GM12878 (cell line): ENCODE results near the gene NODAL. TPM values are rescaled to one million over a fixed set of nuclear protein-coding genes. Genes with fewer than 3 reads are reported as not detected.

Experiments
- ATAC-seq: fragments of 200-7000 bp; cut with Tn5 transposase; 3 replicates; pipeline ENCODE4 v1.9.1; 2020; ENCODE audit warnings: mild to moderate bottlenecking, moderate library complexity
- BruUV-seq: library from RNA; stranded (reverse); fragments of 400-500 nt; replicated peaks from 2 replicates; lab custom pipeline; 2021; lab: Mats Ljungman, UMichigan
- CTCF ChIA-PET: fragments of 300-600 bp; sonication (Branson Sonifier 250); formaldehyde crosslinking; extraction: SDS; loops from one replicate; lab custom pipeline; 2021; ENCODE audit warnings: inconsistent platforms; lab: Yijun Ruan, JAX
- POLR2A ChIA-PET: fragments of 350-600 bp; formaldehyde crosslinking; extraction: SDS; loops from one replicate; lab custom pipeline; 2021; ENCODE audit warnings: inconsistent platforms; lab: Charles Lee
- RAD21 ChIA-PET: fragments of 300-600 bp; sonication (Branson Sonifier 250); formaldehyde crosslinking; loops from one replicate; lab custom pipeline; 2023; ENCODE audit warnings: antibody characterized with exemption; ENCODE audit not compliant: unreplicated experiment; lab: Charles Lee
- SMC1A ChIA-PET: fragments of 300-600 bp; sonication (Branson Sonifier 250); formaldehyde crosslinking; loops from one replicate; lab custom pipeline; 2023; ENCODE audit not compliant: unreplicated experiment, uncharacterized antibody; lab: Charles Lee
- DNase-seq: peaks from one replicate; pipeline ENCODE4 v3.0.0-alpha.2; 2011; ENCODE audit warnings: low read depth, low spot score
- FAIRE-seq: peaks from 3 replicates; lab custom pipeline; 2011; peaks lifted over from hg19 to GRCh38; lab: Jason Lieb, UNC
- H2AFZ ChIP-seq: 2 replicates; pipeline ENCODE4 v1.6.0; 2011; ENCODE audit warnings: low read depth, low read length, control low read depth; ENCODE audit not compliant: control insufficient read depth
- H3K27ac ChIP-seq: 2 replicates; pipeline ENCODE4 v1.5.1; 2011; ENCODE audit warnings: control low read depth; ENCODE audit not compliant: control insufficient read depth, insufficient read depth
- H3K27me3 ChIP-seq, 2 experiments: replicated peaks in 1 of 2; 2 replicates each; pipeline versions ENCODE4 v1.6.0 to v1.6.1; 2011; ENCODE audit warnings: low read length in 1 of 2; ENCODE audit not compliant: control insufficient read depth in 2 of 2, insufficient read depth in 2 of 2
- H3K36me3 ChIP-seq, 2 experiments: 2 replicates each; pipeline ENCODE4 v1.5.1; 2011; ENCODE audit warnings: low read length in 1 of 2; ENCODE audit not compliant: control insufficient read depth in 2 of 2, insufficient read depth in 2 of 2
- H3K4me1 ChIP-seq: 2 replicates; pipeline ENCODE4 v1.6.1; 2011; ENCODE audit warnings: mild to moderate bottlenecking, low read length, moderate library complexity, mixed read lengths; ENCODE audit not compliant: control insufficient read depth, insufficient read depth
- H3K4me2 ChIP-seq: 2 replicates; pipeline ENCODE4 v1.6.0; 2011; ENCODE audit warnings: control low read depth; ENCODE audit not compliant: control insufficient read depth, insufficient read depth
- H3K4me3 ChIP-seq: fragments of 200-600 bp; sonication (generic); 2 replicates; pipeline ENCODE4 v1.5.1; 2016
- H3K79me2 ChIP-seq: 2 replicates; pipeline ENCODE4 v1.6.0; 2011; ENCODE audit warnings: low read length; ENCODE audit not compliant: control insufficient read depth, insufficient read depth
- H3K9ac ChIP-seq: 2 replicates; pipeline ENCODE4 v1.8.0; 2011; ENCODE audit warnings: low read length, control low read depth, mixed read lengths; ENCODE audit not compliant: control insufficient read depth, insufficient read depth
- H3K9me3 ChIP-seq: replicated peaks from 3 replicates; pipeline ENCODE4 v1.5.1; 2011; ENCODE audit warnings: mild to moderate bottlenecking, low read length; ENCODE audit not compliant: control insufficient read depth, insufficient read depth
- H4K20me1 ChIP-seq: 2 replicates; pipeline ENCODE4 v1.6.0; 2011; ENCODE audit not compliant: control insufficient read depth, insufficient read depth
- BMI1 ChIP-seq: fragments of 450-650 bp; IDR thresholded peaks from 2 replicates; pipeline ENCODE4 v1.6.1; 2016; ENCODE audit warnings: mild to moderate bottlenecking, moderate library complexity, borderline replicate concordance
- E2F4 ChIP-seq: IDR thresholded peaks from 2 replicates; pipeline ENCODE4 v1.6.1; 2012; ENCODE audit warnings: low read depth, low read length, improper control_type of control experiment
- MEF2B ChIP-seq: fragments of 450-650 bp; IDR thresholded peaks from 2 replicates; pipeline ENCODE4 v1.6.1; 2018; ENCODE audit warnings: mild to moderate bottlenecking, moderate library complexity; ENCODE audit not compliant: partially characterized antibody, poor library complexity, severe bottlenecking
- MTA2 ChIP-seq: fragments of 450-650 bp; IDR thresholded peaks from 2 replicates; pipeline ENCODE4 v1.6.1; 2016; ENCODE audit warnings: low read depth, mild to moderate bottlenecking, moderate library complexity
- WGBS: methylation state at CpG from one replicate; pipeline ENCODE4 v1.1.6; 2016; ENCODE audit warnings: low lambda C conversion rate; ENCODE audit not compliant: insufficient replicate concordance, insufficient coverage; ENCODE audit errors: missing lambda C conversion rate; 5-methylcytosine and 5-hydroxymethylcytosine counted together
- in situ Hi-C: fragments of 300-500 bp; cut with MboI; formaldehyde crosslinking; loops from 9 replicates; pipeline ENCODE4 v1.14.3; 2018; ENCODE audit warnings: mixed read lengths
- intact Hi-C: fragments of 100-400 bp; cut with micrococcal nuclease; formaldehyde crosslinking; loops from one replicate; pipeline ENCODE4 v1.14.2; 2022; ENCODE audit not compliant: unreplicated experiment
- polyA plus RNA-seq, 11 experiments: library from polyadenylated mRNA; depleted of rRNA in 4 of 11; unstranded in 6 of 11; stranded (reverse) in 5 of 11; fragments of >200 nt; fragmentation: Nextera tagmentation in 4 of 11; fragmentation: Illumina TruSeq in 1 of 11; extraction: Ambion mirVana in 4 of 11; extraction: Trizol in 1 of 11; gene quantifications; 1 replicate in 1 of 11; 2 replicates in 10 of 11; pipeline versions ENCODE4 v1.2.1 to v1.2.3, GENCODE V29; 2011 to 2016; ENCODE audit warnings: inconsistent platforms in 2 of 11, missing spikeins in 2 of 11, low read depth in 1 of 11
- total RNA-seq, 4 experiments: library from RNA; depleted of rRNA in 3 of 4; stranded (reverse); fragments of >200 nt in 3 of 4; fragmentation: Illumina TruSeq in 1 of 4; extraction: Trizol in 1 of 4; gene quantifications; 2 replicates each; pipeline versions ENCODE4 v1.2.1 to v1.2.3, GENCODE V29; 2013 to 2021
- TF ChIP-seq, protein P1 (sequence below): fragments of 450-650 bp; IDR thresholded peaks from 2 replicates; pipeline ENCODE4 v1.6.1; 2017; ENCODE audit warnings: mild to moderate bottlenecking

NODAL gene
- total and polyA plus RNA-seq, 10 of the 15 experiments (the other 5 are each of a cell fraction or from before 2014, with no cell fraction given), result not detected

GRCh38 chr10:70479626-70480238 lies 38.3 kb upstream of the NODAL start:
- DNase-seq (no peak), ATAC-seq (peak; percentile 3; the same call in 1 of the 3 replicates), FAIRE-seq (no peak)
- H3K4me3 ChIP-seq, result peak overlapping the region; percentile 78
- peaks cover 50% of the 10 kb centered on the region for H3K4me1 ChIP-seq
- H4K20me1 ChIP-seq, result no peaks in the 10 kb centered on the region
- intact Hi-C loops (loop anchor here (2.0 kb wide), 1 partner anchor 15 kb away; no protein-coding TSS in a partner anchor), in situ Hi-C loops (no loop called here)
- peaks cover 25% of the 10 kb centered on the region for H3K79me2 ChIP-seq
- BruUV-seq, result no TSS peak
- H3K9ac ChIP-seq, result peak overlapping the region; percentile 81
- no peaks in the 10 kb centered on the region for H3K9me3 ChIP-seq
- H3K36me3 ChIP-seq, result no peaks in the 10 kb centered on the region; a peak in 2 of 4 replicates
- H3K27me3 ChIP-seq, result no peaks in the 10 kb centered on the region
- RAD21 ChIA-PET, result interaction anchor here (1.3 to 2.8 kb wide), 5 partner anchors 10 to 34 kb away, joined by 3 to 12 read pairs (median 4); no protein-coding TSS in a partner anchor
- POLR2A ChIA-PET, result interaction anchor here (0.6 to 7.7 kb wide), 4 partner anchors 10 to 102 kb away, joined by 3 to 38 read pairs (median 8); no protein-coding TSS in a partner anchor
- H3K4me2 ChIP-seq, result peak overlapping the region; percentile 64
- SMC1A ChIA-PET, result interaction anchor here (0.7 to 3.1 kb wide), 4 partner anchors 14 to 33 kb away, joined by 3 to 21 read pairs (median 6); no protein-coding TSS in a partner anchor
- peak; percentile 23 for TF ChIP-seq MEF2B
- TF ChIP-seq, protein P1, sequence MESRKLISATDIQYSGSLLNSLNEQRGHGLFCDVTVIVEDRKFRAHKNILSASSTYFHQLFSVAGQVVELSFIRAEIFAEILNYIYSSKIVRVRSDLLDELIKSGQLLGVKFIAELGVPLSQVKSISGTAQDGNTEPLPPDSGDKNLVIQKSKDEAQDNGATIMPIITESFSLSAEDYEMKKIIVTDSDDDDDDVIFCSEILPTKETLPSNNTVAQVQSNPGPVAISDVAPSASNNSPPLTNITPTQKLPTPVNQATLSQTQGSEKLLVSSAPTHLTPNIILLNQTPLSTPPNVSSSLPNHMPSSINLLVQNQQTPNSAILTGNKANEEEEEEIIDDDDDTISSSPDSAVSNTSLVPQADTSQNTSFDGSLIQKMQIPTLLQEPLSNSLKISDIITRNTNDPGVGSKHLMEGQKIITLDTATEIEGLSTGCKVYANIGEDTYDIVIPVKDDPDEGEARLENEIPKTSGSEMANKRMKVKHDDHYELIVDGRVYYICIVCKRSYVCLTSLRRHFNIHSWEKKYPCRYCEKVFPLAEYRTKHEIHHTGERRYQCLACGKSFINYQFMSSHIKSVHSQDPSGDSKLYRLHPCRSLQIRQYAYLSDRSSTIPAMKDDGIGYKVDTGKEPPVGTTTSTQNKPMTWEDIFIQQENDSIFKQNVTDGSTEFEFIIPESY, result no peak
- no peak for TF ChIP-seq BMI1
- TF ChIP-seq MTA2, result no peak
- TF ChIP-seq E2F4, result no peak
- CTCF ChIA-PET, result interaction anchor here (0.9 to 1.6 kb wide), 5 partner anchors 10 to 75 kb away, joined by 3 read pairs; no protein-coding TSS in a partner anchor
- peak overlapping the region; percentile 20; the same call in 1 of the 2 replicates for H2AFZ ChIP-seq
- WGBS, result 41% methylated on average over 8 of the region's 8 CpGs
- H3K27ac ChIP-seq, result peak overlapping the region; percentile 64
